AG09309 (cell line): ENCODE results near the gene ANKRD35.
A peak's percentile ranks its signal among the peaks of the same experiment; 100 is the strongest.
"Not testable (repeated sequence)": the region's sequence is repeated elsewhere in the genome, so short reads cannot be mapped to it uniquely, and the experiment has no call there.

Experiments
- DNase-seq: peaks from one replicate; pipeline ENCODE4 v3.0.0-alpha.2; 2010; ENCODE audit warnings: low read depth
- H3K4me3 ChIP-seq: 2 replicates; pipeline ENCODE4 v1.5.1; 2011; ENCODE audit warnings: mild to moderate bottlenecking, low read depth, low read length, moderate library complexity; ENCODE audit not compliant: control insufficient read depth
- CTCF ChIP-seq: IDR thresholded peaks from 2 replicates; pipeline ENCODE4 v1.5.1; 2011; ENCODE audit warnings: mild to moderate bottlenecking, low read depth, low read length, inconsistent platforms; ENCODE audit not compliant: insufficient read depth, control insufficient read depth; ENCODE audit errors: missing control alignments

Gene ANKRD35

GRCh38 chr1:145824499-145824842, 61.2 kb downstream of the ANKRD35 start:
- no peak for DNase-seq
- no peak for TF ChIP-seq CTCF

GRCh38 chr1:145823565-145824498, 61.8 kb downstream of the ANKRD35 start, which contains the start of the genes POLR3C and RNF115:
Gene POLR3C (plus strand): TSS chr1:145824200. CDS start chr1:145825777, 1,577 bp downstream.
Gene RNF115 (minus strand): TSS chr1:145824095. CDS start chr1:145823873, 222 bp downstream.
- DNase-seq = peak; percentile 64
- H3K4me3 ChIP-seq = peak within 1 kb of the TSS; percentile 63
- TF ChIP-seq CTCF = no peak

More at GRCh38 chr1:145824499-145824842, 61.2 kb downstream of the ANKRD35 start:
- H3K4me3 ChIP-seq = peak overlapping the region; percentile 63

- peak overlapping the region; percentile 36 for H3K4me3 ChIP-seq
These were observed 62.8 kb downstream of the ANKRD35 start for GRCh38 chr1:145822779-145823331.

GRCh38 chr1:145818095-145818494, 67.6 kb downstream of the ANKRD35 start:
- H3K4me3 ChIP-seq, DNase-seq: not testable (repeated sequence)

More at GRCh38 chr1:145822779-145823331, 62.8 kb downstream of the ANKRD35 start:
- DNase-seq = not testable (repeated sequence)
